HG03565 (cell line): ENCODE measurements around the gene ADM2.

Source experiments
- ATAC-seq: cut with Tn5 transposase; IDR thresholded peaks from one replicate; pipeline ENCODE4 v1.9.1; 2021; ENCODE audit warnings: mild to moderate bottlenecking, moderate library complexity; ENCODE audit not compliant: unreplicated experiment

The ADM2 gene

DNA sequence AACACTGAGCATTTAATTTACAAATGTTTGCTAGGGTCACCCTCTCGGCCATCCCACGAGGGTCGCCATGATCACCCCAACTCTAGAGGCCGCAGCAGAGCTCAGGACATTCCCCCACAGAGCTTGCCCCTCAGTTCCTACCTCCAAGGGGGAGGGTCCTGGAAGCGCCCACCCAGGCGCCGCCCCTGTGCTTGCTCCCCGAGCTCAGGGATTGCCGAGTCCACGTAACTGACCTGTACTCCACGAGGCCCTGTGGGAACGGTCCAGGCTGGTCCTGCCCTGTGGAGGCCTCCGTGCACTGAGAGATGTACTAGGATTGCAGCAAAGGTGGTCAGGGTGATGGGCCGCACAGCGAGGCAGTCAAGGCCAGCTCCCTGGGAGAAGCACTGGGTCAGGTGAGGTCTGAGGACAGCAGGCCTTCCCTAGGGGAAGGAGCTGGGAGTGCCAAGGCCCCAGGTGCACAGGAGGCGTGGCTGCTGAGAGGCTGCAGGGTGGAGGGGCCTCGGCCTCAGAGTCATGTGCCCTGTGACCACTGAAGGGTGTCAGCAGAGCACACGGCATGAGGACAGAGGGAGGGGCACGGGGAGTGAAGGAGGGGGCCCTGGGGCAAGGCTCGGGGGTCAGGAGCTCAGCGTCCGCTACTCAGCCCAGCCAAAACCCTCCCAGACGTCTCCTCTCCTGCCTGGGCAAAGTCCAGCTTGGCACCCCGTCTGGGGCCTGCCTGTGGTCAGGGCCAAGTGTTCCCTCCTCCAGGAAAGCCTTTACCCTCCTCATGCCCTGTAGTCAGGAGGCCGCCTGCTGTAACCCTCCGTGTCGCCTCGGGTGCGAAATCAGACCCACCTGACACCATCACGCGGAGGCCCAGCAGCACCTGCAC is 2.9 kb downstream of the ADM2 start:
- no peak for ATAC-seq

DNA sequence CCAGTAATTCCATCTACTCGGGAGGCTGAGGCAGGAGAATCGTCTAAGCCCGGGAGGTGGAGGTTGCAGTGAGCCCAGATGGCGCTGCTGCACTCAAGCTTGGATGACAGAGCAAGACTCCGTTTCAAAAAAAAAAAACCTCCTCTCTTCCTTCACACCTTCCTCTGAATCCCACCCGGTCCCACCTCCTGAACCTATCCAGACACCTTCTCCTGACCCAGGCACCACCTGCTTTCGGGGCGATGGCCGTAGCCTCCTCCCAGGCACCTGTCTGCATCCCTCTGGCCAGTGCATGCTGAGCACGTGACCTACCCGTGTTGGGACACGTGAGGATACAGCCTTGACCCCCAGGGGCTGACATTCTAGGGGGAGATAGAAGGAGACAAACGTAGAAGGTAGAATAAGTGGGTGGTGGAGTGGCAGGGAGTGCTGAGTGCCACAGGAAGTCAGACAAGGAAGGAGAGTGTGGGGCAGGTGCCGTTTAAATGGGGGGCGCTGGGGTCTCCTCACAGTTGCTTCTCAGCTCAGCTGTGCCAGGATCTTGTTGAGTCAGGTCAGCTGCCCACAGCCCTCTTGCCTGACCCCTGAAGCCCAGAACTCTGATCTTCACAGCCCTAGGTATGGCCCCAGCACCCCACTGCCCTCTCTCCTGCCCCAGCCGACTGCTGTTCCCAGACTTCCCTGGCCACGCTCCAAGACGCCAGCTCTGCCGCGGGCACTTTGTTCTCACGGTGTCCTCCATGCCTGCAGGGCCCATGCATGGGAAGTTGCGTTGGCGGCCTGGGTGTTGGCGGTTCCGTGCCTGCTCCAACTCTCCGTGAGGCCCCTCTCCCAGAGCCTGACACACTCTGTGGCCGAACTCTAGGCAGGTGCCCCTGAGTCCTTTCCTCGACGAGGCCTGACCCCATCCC is 4.1 kb downstream of the ADM2 start:
- no peak for ATAC-seq

DNA sequence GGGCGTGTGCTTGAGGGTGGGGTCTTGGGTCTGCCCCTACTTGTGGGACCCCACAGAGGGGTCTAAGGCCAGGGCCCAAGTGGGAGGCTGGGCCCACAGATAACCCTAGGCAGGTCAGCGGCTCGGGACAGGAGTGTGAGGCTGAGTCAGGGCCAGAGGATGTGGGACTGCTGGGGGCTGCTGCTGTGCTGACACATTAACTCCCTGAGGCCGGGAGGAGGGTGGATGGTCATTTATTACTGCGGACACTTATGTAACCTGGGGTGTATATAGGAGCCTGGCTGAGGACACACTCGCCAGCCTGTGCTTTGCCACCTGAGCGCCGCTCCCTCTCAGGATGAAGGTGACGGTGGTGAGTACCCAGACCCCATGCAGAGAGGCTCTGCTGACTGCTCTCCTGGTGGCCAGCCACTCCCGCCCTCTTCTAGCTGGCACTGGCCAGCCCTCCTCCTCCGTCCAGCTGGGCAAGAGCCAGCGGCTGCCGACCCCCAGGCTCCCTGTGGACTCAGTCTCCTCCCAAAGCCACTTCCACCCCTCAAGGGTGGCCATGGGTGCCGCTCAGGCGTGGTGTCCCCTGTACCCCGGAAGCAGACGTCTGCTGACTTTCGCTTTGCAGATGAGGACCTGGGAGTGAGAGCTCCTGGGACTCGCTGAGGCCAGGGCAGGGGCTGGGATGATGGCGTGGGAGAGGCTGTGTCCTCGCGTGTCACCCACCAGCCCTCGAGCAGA is 5.4 kb downstream of the ADM2 start, which contains the start of gene MIOX:
Gene MIOX, plus strand, starts transcription at position 299 of the 729 bp plus-strand sequence. Its CDS starts 39 bp downstream, at position 338.
- no peak for ATAC-seq

DNA sequence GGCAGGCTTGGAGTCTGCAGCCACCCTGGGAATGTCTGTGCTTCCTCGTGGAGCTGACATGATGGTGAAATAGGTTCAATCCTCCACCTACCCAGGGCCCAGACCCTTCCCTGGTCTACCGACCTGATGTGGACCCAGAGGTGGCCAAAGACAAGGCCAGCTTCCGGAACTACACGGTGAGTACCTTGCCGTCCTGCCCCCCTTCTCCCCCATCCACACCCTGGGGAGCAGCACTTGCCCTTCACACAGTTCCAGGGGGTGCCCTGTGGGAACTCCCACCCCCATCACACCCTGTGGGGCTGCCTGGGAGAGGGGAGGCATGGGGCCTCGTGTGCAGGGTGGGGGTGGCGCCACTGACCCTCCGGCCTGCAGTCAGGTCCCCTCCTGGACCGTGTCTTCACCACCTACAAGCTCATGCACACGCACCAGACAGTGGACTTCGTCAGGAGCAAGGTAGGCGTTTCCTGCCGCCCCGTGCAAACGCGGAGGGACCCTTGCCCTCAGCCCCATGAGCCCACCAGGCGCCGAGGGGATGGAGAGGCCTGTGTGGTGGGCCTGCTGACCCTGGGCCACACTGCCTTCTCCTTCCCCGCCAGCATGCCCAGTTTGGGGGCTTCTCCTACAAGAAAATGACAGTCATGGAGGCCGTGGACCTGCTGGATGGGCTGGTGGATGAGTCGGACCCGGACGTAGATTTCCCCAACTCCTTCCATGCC is 6.1 kb downstream of the ADM2 start:
- no peak for ATAC-seq

DNA sequence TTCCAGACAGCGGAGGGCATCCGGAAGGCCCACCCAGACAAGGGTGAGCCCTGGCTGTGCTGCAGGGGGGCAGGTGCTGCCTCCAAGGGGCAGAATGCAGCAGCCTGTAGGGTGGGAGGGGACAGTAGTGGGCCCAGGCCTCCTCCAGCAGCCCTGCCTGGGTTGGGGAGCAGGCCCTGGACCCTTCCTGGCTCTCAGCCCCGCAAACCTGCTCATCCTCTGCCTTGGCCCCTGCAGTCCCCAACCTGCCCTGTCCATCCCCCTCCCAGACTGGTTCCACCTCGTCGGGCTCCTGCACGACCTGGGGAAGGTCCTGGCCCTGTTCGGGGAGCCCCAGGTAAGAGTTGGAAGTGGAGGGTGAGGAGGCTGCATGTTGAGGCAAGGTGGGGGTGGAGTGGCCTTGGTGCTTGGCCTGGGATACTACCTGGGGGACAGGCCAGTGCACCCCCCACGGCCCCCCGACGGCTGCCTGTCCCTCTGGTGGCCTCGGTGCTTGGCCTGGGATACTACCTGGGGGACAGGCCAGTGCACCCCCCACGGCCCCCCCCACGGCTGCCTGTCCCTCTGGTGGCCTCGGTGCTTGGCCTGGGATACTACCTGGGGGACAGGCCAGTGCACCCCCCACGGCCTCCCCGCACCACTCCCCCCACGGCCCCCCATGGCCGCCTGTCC is 6.8 kb downstream of the ADM2 start:
- ATAC-seq = no peak

DNA sequence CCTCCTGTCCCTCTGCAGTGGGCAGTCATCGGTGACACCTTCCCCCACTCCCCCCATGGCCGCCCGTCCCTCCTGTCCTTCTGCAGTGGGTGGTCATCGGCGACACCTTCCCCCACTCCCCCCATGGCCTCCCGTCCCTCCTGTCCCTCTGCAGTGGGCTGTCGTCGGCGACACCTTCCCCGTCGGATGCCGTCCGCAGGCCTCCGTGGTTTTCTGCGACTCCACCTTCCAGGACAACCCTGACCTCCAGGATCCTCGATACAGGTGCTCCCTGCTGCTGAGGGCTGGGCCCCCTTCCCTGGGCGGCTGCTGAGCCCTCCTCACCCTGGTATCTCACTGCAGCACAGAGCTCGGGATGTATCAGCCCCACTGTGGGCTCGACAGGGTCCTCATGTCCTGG is 7.5 kb downstream of the ADM2 start:
- ATAC-seq = no peak

DNA sequence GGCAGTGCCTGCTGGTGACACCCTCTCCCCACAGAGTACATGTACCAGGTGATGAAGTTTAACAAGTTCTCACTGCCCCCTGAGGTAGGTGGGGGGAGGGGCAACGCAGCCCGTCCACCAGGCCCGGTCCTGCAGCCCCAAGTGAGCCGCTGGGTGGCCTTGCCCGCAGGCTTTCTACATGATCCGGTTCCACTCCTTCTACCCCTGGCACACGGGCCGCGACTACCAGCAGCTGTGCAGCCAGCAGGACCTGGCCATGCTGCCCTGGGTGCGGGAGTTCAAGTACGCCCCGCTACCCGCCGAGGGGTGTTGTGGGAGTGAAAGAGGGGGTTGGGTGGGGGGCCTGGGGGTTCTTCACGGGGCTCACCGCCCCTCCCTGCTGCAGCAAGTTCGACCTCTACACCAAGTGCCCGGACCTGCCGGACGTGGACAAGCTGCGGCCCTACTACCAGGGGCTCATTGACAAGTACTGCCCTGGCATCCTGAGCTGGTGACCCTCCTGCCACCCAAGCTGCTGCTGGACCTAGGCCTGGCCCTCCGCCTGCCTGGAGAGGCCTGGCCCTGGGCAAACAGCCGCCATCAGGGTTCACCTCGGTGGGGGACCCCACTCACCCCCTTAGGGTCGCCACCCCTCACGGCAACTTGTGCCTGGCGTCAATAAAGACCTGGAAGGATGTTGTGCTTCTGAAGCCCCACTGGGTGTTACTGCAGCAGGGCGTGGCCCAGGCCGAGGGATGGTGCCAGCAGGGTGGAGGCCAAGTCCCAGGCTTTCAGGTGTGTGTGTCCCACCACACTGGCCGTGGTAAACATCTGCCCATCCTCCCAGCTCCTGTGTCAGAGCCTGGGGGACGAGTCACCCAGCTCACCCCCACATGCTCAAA is 8.3 kb downstream of the ADM2 start:
- ATAC-seq = no peak

DNA sequence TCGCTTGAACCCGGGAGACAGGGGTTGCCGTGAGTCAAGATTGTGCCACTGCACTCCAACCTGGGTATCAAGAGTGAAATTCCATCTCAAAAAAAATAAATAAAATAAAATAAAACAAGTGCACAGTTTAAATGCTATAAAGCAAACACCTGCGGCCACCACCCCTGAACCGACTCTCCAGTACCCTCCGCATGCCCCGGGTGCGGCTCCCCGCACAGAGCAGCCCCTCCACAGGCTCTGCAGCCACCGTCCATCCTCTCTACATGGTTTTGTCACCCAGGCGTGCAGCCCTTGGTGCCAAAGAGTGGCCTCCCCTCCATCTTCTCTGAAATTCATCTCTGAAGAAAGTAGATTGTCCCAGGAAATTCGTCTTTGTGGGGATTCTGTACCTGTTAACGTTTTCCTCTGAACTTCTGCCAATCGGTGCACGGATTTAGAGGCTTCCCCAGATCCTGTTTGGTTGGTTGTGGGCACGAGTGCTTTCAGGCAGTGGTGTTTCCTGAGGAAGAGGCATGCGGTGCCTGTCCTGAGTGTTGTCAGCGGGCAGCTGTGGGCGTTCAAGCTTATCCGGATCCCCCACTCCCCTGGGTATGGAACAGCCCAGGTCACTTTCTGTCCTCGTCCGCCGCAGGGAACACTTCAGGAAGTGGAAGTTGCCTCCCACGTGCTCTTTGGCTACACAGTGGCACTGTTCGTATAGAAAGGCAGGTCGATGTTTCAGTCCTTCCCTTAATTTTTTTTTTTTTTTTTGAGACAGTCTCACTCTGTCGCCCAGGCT is 9.4 kb downstream of the ADM2 start:
- no peak for ATAC-seq

DNA sequence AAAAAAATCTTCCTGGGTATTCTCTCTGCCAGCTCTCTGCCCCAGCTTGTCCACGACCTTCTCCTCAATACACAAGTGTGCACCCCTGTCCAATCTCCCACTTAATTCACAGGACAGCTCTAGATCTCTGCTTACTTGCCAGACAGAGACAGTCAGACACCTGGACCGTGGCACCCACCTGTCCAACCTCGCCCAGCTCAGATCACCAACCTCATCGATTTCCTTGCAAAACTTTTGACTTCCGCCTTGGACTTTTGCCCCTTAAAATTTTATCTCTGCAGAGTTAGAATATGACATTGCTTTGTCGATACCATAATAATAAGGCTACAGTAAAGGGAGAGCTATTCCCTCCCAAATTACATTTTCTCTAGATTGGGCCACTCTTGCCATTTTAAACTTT is 15.8 kb downstream of the ADM2 start:
- ATAC-seq = no peak

DNA sequence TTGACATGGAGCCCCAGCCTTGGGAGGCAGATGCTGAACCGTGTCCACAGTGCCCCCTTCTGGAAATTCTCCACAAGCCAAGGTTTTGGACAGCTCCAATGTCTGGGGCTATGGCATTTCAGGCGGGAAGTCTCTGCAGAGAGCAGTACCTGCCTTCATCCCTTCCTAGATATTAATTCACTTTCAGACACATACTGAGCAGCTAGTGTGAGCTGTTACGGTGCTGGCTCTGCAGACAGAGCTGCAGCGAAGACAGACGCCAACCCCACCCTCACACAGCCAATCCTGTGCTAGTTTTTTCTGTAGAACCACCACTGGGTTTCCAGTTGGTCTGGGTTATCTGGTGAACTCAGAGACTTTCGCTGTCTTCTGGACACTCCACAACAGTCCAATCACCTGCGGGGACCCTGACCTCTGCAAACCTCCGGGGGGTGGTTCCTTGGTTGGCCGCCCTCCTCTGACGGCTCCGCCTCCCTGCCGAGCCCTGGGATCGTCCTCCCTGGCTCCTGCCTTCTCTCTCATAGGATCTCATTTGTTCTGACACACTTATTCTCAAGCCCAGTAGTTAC is 17.1 kb downstream of the ADM2 start:
- no peak for ATAC-seq

DNA sequence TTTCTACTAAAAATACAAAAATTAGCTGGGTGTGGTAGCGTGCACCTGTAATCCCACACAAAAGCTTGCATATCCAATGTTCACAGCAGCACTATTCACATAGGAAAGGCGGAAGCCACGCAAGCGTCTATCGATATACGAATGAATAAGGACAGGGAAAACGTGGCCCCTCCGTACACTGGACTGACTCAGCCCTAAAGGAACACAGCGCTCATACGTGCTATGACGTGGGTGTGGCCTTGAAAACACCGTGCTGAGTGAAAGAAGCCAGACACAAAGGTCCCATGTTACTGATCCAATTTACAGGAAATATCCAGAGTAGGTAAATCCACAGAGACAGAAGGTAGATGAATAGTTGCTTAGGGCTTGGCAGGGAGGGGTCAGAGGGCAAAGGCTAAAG is 19.1 kb downstream of the ADM2 start:
- no peak for ATAC-seq

DNA sequence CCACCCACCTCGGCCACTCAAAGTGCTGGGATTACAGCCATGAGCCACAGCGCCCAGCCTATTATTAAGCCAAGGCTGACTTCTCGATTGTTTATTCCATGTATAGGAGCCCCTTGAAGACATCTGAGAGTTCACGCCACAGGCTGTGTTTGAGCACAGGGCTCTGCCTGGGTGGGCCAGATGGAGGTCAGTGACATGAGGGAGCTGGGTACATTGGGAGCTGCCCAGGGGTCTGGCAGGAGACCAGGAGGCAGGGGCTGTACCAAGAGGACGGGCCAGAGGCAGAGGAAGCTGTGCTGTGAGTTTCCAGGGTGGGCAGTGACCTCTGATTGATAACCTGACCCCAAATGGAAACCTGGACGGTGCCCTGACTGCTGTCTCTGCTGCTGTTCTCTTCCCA is 20.8 kb downstream of the ADM2 start:
- ATAC-seq = no peak

DNA sequence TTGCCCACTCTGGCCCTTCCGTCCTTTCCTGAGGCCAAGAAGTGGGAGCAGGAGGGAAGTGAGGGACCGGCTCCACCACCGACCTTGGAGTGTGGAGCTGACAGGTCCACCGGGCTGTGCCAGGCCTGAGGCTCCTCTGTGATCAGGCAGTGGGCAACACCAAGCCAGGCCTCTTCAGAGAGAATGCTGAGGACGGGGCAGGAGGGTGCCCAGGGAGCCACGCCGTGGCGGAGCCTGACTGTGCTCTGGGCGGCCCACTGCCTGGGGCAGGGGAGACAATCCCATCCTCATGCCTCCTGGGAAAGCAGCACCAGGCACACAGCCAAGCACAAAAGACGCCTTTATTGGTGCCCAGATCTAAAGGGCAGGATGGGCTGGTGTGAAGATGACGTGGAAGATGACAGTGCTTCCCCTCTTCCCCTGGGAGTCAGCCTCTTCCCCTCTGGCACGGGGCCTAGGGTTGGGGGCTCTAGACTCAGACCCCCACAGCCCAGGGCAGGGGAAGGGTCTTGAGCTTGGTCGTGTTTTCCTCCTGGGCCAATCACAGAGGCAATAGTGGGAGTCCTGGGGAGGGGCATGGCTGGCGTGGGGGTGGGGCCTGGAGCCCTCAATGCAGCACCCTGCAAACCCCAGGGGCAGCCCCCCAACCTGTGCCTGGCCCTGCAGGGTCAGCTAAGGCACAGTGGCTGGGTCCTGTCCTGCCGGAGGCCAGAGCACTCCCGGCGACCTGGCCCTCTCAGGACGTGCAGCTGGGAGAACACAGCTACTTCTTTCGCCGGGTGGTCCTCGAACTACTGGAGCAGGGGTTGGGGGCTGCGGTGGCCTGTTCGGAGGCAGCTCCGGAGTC is 21.5 kb downstream of the ADM2 start:
- no peak for ATAC-seq

DNA sequence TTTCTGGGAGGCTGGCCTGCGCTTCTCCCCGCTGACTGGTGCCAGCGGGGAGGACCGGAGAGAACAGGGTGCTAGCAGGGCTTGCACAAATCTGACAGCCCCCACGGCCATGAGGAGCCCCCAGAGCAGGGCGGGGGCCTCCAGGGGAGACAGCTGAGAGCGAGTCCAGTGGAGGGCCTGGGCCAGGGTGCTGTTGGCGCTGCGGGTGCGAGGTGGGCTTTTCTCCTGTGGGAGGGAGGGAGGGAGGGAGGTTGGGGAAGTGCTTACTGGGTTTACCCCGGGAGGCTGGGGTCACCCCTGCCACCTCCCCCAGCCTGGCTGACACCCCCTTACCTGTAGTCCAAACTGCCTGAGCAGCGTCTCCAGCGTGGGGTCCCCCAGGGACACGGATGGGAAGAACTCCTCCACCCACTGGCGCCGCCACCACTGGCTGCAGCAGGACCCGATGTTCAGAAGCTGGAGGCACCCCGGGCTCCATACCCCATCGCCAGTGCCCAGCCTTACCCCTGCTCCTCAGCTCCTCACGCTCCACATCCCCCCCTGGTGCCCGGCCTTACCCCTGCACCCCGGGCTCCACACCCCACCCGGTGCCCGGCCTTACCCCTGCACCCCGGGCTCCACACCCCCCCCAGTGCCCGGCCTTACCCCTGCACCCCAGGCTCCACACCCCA is 22.3 kb downstream of the ADM2 start:
- no peak for ATAC-seq

DNA sequence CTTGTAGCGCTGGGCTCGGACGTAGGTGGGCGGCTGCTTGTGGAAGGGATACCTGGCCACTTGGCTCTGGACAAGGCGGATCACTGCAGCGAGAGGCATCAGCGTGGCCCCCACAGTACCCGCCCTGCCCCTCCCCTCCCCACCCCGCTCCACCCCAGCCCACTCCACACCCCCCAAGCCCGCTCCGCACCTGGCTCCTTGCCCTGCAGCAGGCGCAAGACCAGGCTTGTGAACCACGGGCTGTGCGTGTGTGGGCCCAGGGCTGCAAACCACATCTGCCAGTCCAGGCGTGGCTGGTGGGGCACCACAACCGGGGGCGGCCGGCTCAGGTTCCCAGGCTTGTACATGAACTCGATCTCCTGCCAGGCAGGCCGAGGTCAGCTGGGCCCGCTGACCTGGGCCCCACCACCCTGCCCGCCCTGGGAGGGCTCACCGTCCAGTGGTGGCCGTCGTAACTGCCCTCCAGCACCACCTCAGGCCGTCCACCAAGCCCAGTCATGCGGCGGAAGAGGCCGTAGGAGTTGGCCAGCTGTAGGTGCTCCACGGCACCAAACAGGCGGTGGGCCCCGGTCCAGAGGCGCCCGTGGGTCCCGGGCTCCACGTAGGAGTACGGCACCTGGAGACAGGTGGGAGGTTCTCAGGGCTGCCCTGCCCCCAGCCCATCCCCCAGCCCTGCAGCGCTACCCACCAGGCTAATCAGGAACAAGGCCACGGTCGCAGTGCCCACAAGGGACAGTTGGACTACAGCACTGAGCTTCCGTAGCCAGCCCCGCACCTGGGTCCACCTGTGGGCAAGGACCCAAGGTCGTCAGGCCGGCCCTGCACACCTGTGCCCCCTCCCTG is 23.2 kb downstream of the ADM2 start:
- no peak for ATAC-seq
